Fibroblast of skin of abdomen (primary cell): ENCODE data around the gene TMEM178B.
"Not testable (repeated sequence)": the region's sequence is repeated elsewhere in the genome, so short reads cannot be mapped to it uniquely, and the experiment has no call there.

Experiments
- DNase-seq: peaks from one replicate; pipeline ENCODE4 v3.0.0-alpha.2; 2013

TMEM178B gene

DNA sequence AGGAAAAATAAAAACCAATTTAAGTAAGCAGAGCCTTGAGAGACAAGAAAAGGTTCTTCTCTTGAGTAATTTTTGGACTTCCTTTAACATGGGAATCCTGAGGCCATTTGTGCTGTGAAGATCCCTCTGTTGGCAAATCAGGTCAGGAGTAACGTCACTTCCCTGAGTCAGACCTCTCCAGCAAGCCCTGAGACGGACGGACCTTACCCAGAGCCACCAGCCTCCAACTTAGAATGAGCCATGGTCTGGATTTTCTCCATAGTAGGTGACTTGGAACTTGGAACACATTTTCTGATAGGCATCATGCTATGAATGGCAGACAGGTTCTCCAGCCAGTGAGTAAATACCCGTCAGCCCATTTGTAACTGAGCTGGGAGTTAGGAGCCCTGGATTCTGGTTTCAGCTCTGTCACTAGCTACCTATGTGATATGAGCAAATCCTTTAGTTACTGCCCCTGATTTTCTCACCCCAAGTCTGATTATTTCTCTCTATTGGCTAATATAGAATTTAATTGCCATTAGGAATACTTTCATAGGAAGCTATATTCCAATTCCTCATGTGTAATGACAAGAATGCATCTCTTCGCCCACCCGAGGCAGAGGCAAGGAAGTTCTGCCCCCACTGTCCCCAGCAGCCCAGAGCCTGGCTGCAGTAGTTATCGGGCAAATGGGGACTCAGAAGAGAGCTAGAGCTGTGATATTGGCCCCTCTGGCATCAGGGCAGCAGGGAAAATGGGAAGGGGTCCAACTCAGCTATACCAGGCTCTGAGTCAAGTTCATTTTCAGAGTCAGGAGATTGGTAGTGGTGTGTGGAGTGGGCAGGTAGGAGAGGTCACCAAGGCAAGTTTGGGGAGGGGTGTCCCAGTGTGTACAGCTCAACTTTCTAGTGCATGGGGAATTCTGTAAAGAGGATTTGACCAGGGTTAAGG is 323.6 kb downstream of the TMEM178B start:
- no peak for DNase-seq

DNA sequence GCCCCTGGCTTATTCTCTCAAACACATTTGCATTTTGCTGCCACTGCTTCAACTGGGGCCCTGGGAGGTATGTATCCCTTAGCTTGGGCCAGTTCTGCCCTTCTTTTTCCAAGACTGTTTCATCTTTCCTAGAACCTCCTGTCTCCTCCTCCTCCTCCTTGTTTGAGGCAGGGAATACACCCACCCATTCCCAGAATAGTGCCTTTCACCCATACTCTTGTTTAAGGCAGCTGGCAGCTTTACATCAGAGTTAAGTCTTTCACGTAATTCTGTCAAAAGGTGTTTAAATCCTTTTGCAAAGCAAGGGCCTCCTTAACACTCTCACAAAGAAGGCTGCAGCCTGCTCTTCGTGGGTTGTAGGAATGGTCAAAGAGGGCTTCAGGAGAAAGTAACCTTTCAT is 326.5 kb downstream of the TMEM178B start:
- DNase-seq, result no peak

DNA sequence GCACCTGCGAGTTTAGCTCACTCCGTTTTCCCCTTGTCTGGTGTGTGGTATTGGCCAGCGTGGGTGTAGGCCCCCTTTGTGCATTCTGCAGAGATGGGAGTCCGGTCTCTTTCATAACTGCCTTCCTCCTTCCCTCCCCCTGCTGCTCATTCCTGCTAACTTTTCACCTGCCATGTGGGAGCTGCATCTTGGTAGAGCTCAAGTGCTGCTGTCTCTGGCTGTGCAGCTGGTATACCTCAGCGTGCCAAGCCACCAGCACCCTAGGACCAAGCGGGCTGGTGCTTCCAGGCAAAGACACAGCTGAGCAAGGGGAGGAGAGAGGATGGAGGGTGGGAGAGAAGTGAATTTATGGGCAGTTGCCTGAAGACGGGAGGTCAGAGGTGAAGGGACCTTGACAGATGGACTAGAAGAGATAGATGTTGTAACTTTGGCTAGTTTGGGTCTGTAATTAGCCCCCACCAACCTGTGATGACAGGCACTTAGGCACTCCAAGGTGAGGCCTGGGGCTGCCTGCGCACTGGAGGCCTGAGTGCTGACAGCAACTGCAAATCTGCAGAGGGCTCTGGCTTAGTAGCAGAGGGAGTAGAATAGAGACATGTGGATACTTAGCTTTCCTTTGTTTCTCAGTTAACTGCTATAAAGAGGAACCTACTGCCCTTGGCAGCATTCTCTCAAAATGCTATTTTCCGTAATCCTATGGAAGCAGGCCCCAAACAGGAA is 328.6 kb downstream of the TMEM178B start:
- DNase-seq, result no peak

DNA sequence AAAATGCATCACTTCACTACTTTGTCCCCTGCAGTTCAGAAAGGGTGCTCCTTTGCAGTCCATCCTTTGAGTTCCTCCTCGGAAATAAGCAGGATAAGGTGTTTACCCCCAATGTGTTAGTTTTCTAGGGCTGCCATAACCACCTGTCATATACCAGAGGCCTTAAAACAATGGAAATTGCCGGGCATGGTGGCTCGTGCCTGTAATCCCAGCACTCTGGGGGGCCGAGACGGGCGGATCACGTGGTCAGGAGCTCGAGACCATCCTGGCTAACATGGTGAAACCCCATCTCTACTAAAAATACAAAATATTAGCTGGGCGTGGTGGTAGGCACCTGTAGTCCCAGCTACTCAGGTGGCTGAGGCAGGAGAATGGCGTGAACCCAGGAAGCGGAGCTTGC is 330.0 kb downstream of the TMEM178B start:
- DNase-seq, result not testable (repeated sequence)

DNA sequence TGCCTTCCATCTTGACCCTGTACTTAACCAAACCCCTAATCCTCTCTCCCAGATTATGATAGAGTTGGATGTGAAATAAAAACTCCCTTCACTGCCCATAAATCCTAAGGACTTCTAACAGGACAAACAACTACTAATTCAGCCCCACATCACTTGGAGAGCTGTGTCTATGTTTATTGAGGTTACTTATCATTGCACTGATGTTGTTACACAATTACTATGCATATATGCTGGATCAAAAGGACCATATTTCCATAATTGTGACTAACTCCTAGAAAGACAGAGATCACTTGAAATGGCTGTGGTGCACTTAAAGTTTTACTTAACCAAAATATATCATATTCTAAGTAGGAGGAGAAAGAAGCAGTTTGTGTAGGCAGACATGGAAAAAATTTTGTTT is 332.5 kb downstream of the TMEM178B start:
- no peak for DNase-seq

DNA sequence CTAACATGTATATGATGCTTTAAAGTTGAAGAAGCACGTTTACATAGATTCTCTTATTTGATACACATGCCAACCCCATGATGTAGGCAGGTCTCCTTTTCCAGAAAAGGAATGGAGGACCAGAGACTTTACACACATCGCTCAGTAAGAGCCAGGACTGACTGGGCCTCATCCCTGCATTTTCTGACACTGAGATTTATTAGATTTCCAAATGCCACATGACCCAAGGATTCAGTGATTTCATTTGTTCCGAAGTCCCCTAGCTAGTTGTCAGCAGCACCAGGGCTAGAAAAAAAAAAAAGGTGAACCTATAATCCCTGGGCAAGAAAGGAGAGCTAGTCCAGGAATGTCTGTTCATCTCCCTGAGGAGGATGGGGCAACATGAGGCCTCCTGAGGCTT is 334.0 kb downstream of the TMEM178B start:
- no peak for DNase-seq

DNA sequence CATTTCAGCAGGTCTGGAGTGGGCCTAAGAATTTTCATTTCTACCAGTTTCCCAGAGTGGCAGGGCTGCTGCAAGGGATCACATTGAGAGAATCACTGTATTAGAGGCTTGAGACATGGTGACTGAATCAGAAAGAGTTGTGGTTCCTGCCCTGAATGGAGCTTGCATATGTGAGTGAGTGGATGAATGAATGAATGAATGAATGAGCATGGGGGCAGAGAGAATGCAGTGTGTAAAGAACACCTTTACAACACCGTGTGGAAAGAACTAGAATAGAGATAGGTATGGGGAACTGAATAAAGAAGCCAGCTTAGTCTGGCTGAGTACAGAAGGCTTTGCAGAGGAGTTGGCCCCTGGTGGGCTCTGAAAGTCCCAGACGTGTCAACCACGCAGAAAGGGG is 334.6 kb downstream of the TMEM178B start:
- DNase-seq, result no peak

DNA sequence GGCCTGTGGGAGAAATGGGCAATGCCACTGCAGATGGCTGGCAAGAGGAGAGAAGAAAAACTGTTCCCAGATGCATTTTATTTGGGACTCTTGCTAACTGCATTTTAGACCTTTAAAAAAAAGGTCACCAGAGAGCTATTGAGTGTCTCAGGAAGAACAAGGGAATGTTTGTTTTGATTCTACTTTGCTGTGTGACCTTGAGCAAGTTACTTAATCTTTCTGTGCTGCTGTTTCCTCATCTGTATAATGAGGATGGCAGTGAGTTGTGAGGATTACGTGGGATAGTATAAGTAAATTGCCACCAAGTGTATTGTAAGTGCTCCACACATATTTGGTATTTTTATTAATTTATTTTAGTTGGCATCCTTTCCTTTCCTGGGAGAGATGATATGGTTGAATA is 335.4 kb downstream of the TMEM178B start:
- no peak for DNase-seq

DNA sequence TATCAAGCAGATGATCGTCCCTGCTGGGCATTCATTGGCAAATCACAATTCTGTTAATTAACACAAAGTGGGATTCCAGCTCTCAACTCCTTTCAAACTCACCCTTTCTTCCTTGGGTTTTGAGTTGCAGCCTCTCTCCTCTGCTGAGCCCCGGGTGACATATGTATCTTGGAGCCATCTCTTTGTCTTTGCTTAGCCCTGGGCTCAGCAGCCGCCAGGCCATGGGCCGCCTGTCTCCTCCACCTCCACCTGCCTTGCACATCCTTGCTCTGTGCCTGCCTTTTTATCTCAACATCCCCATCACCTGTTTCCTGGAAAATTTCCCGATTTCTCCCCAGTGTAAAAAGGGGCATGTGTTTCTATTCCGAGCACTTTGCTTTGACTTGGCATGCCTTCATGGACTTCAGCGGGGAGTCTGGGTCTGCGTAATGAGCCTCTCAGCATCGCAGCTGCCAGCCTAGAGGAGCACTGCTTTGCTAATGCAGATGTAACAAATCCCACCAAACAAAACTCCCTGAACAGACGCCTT is 336.0 kb downstream of the TMEM178B start:
- no peak for DNase-seq

DNA sequence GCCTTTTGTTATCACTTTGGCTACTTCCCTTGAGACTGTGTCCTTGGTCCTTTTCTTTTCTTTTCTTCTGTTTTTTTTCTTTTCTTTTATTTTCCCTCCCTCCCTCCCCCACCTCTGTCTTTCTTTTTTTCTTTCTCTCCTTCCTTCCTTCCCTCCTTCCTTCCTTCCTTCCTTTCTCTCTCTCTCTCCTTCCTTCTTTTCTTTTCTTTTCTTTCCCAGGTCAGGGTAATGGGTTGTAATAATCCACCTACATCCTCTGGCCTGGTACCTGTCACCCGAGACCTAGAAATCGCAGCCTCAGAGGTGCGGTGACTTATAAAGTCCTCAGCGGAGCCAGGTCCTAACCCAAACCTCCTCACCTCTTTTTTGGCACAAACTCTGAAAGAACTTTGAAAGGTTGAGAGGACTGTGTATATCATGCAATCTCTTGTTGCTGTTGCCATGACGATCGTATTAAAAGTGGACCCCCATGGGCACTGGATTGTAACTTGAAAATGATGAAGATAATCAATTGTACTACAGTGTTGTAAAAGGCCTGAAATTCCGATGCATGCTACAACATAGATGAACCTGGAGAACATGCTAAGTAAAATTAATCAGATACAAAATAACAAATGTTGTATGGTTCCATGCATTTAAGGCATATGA is 336.6 kb downstream of the TMEM178B start:
- no peak for DNase-seq

DNA sequence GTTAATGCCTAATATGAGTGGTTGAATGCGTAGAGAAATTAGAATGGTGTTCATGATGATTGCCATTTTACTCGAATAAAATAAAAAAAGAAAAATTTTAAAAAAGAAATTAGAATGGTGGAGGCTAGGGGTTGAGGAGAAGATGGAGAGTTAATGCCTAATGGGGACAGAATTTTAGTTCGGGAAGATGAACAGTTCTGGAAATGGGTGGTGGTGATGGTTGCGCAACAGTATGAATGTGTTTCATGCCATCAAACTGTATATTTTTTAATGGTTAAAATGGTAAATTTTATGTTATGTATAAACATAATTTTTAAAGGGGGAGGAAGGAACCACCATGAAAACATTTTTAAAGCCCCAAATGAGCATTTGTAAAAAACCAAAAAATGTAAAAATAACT is 337.3 kb downstream of the TMEM178B start:
- no peak for DNase-seq

DNA sequence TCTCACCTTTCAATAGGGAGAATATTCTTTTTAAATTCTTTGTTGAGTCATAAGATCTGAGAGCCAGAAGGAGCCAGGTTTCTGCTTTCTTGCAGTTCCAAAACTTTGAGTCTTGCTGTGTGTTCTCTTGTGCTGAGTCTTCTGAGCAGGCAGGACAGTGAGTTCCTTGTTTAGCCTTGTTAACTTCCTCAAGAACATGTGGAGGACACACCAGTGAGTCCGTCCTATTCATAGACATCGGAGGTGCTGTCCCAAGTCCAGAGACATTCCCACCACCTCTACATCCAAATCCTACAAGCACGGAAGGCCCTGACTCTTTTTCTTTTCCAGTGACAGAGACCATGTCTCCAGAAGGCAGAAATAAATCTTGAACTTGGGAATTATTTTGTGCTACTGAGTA is 342.1 kb downstream of the TMEM178B start:
- no peak for DNase-seq

DNA sequence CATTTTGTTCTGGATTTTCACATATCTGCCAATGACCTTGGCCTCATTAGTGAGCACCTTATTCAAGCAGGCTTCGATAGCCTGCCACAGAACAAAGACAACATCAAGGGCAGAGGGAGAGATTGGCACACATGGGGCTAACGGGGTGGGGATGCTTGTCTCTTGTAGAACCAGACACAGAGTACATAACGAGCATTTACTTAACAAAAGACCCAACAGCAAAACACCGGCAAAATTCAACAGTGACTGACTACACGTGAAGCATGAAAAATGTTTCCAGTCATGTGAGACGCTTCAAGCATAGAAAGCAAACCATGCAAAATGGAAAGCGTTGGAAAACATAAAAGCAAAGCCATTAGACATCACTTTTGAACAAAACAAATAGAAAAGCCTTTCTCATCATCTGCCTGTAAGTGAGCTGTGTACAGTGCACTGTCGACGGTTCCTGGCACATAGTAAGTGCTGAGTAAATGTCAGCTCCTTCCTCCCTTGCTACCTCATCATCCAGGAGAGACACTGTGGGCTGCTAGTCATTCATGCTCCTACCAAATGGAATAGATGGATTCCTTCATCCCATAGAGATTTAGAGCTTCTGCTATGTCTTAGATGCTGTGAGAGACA is 342.9 kb downstream of the TMEM178B start:
- no peak for DNase-seq

DNA sequence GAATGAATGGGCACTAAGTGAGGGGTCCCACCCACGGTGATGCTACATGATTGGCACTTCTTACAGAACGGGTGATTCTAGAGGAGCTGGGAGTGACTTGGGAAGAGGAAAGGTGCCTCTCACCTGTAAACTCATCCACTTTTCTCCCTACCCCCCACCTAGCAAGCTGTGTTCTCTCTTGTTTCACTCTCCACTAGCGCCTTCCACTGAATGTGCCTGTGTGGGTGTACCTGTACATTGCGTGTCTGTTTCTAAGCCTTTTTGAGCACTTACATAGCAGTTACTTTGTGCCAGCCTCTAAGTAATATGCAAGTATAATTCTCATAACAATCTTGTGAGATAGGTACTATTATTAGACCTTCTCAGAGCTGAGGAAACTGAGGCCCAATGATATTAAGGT is 343.6 kb downstream of the TMEM178B start:
- no peak for DNase-seq

DNA sequence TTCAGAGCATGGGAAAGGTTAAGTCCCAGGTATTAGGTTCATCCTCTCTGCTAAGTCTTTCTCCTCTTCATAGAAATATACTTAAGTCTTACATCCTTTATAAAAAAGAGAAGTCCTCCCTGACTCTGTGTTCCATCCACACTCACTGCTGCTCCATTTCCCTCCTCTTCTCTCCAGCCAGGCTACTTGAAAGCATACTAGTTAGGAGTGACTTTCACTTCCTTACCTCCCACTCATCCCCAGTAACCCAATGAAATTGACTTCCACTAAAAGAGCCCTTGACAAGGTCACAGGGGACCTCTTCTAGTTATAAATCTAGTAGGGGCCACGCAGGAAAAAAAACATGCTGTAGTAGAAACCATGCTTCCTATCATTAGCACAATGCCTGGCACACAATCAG is 344.2 kb downstream of the TMEM178B start:
- DNase-seq, result no peak

DNA sequence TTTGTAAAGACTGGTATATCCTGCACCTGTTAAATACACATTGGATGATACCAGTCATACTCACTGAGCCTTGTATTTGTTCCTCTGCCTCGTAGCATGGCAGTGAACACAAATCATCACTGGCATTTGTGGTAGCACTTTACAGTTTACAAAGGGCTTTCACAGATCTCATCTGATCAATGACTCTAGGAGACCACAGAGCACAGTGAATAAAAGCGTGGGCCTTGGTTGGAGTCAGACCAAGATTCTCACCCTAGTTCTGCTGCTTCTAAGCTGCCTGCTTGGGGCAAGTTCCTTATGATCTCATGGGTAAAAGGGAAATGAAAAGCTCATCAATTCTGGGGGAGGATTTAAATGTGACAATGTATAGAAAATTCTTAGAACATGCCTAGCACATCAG is 347.4 kb downstream of the TMEM178B start:
- no peak for DNase-seq

DNA sequence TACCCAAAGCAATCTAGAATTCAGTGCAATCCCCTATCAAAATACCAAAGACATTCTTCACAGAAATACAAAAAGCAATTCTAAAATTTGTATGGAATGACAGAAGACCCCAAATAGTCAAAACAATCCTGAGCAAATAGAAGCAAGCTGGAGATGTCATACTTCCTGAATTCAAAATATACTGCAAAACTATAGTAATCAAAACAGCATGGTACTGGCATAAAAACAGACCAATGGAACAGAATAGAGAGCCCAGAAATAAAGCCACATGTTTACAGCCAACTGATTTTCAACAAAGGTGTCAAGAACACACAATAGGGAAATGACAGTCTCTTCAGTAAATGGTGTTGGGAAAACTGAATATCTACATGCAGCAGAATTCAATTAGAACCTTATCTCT is 353.3 kb downstream of the TMEM178B start:
- no peak for DNase-seq

DNA sequence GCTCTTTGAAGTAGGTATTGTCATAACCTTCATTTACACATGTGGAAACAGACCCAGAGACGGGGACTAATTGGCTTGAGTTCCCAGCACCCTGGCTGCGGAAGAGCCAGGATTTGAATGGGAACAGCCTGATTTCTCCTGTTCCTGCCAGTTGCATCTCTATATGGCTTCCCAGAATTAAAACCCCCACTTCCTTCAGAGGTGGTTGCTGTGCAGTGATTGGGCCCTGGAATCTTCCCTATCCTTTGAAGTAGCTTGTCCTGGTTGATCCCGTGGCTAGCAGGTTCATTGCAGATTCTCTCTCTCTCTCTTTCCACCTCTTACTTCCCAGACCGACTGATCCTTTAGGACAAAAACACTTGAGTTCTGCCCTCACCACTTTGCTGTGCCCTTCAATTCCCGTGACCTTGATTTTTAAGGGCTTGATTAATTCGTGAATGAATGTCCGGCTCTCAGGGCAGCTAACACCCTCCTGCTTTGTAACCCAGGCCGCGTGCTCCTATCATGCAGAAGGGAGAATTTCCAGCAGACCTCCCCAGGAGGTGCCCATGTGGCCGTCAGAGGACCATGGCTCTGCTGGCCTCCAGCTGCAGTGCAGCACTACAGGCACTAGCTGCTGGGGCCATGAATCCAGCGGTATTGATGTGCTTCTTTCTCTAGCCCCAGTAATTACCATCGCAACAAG is 356.7 kb downstream of the TMEM178B start:
- no peak for DNase-seq

DNA sequence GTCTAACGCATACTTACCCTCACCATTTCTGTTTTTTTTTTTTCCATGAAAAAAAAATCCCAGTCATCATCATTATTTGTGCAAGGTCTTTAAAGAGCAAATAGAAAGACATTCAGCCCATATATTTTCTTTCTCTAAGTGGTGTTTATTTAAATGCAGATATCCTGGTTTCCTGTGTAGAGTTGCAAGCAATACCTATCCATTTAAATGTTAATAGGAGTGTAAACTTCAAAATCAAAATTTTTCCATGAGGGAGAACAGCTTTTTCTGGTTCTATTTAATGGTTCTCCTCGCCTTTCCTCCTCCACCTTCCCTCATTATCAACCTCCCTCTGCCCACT is 357.2 kb downstream of the TMEM178B start:
- DNase-seq, result no peak

DNA sequence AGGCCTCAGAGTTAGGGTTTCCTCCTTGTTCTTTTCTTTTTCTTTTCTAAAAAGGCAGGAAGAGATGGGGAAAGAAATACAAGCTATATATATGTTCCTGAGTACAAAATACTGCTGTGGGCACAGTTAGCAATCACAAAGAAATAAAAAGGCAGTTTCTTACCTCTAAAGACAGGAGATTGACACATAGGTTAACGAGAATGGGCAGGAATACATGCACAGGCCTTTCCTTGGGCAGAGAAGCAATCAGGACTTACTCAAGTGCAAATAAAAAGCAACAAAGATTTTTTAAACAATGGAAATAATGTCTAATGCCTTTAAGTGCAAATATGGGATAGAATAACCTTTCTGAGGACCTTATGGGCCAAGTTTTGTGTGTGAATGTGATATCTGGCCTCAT is 357.8 kb downstream of the TMEM178B start:
- DNase-seq, result no peak

DNA sequence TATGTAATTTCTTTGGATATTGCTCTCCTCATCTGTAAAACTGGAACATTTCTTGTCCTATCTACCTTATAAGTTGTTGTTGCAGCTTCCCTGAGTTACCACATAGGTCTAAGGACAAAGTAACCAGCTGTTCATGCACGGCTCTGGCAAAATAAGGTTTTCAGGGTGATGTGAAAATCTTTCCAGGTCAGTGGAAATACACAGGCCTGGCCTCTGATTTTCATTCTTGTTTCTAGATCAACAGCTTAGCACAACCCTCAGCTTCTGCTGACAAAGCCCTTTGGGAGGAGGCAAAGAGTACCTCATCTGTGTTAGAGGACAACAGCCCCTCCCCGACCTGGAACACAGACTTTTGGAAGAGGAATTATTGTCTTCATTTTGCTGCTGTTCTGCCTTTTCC is 359.8 kb downstream of the TMEM178B start:
- DNase-seq, result no peak

DNA sequence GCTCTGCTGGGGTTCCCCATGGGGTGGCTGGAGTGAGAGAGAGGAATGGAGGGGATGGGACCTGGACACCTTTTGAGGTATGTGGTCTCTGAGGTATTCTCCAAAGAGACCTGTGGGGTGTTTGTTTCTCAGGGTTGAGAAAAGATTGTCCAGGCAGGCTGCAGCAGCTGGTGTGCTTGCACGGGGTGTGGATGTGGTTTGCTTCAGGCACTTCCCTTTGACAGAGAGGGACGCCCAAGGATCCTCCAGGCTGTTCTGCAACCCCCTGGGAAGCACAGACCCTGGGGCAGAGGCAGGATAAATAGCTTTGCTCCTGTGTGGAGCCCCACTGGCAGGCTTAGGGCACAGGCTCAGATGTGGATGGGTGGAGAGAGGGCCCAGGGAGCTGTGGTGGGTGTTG is 362.3 kb downstream of the TMEM178B start:
- DNase-seq, result no peak
